H1 (cell line): ENCODE data around the gene NEUROD4. TPM values are rescaled to one million over a fixed set of nuclear protein-coding genes. Genes with fewer than 3 reads are reported as not detected.

Experiments
- CTCF ChIA-PET: fragments of 300-600 bp; sonication (Branson Sonifier 250); formaldehyde crosslinking; loops from one replicate; lab custom pipeline; 2021; ENCODE audit not compliant: partially characterized antibody; lab: Charles Lee
- POLR2A ChIA-PET: fragments of 300-600 bp; sonication (Branson Sonifier 250); formaldehyde crosslinking; loops from one replicate; lab custom pipeline; 2021; ENCODE audit warnings: inconsistent platforms; ENCODE audit not compliant: partially characterized antibody; lab: Charles Lee
- DNase-seq, 2 experiments: peaks; one replicate each; pipeline versions ENCODE4 v3.0.0 to v3.0.0-alpha.2; 2010 to 2022; ENCODE audit warnings: low spot score in 2 of 2, low read depth in 1 of 2, mixed read lengths in 1 of 2
- FAIRE-seq: peaks from 2 replicates; lab custom pipeline; 2011; peaks lifted over from hg19 to GRCh38; lab: Jason Lieb, UNC
- H2AFZ ChIP-seq: 2 replicates; pipeline ENCODE4 v1.8.1; 2012; ENCODE audit warnings: low read length, inconsistent platforms
- H2AK5ac ChIP-seq: 2 replicates; pipeline ENCODE4 v1.6.1; 2013; ENCODE audit warnings: low read depth, low read length
- H2BK120ac ChIP-seq: replicated peaks from 2 replicates; pipeline ENCODE3; 2013; ENCODE audit warnings: low read depth, low read length, inconsistent platforms
- H2BK12ac ChIP-seq: 2 replicates; pipeline ENCODE4 v1.6.1; 2013; ENCODE audit warnings: low read depth, low read length
- H2BK15ac ChIP-seq: 2 replicates; pipeline ENCODE4 v1.6.1; 2013; ENCODE audit warnings: low read length
- H2BK20ac ChIP-seq: 2 replicates; pipeline ENCODE4 v1.6.1; 2013; ENCODE audit warnings: low read length
- H2BK5ac ChIP-seq: 2 replicates; pipeline ENCODE4 v1.6.1; 2013; ENCODE audit warnings: low read depth, low read length
- H3K14ac ChIP-seq: 2 replicates; pipeline ENCODE4 v1.6.1; 2013; ENCODE audit warnings: inconsistent platforms; ENCODE audit not compliant: insufficient read length
- H3K18ac ChIP-seq: 2 replicates; pipeline ENCODE4 v1.6.1; 2013; ENCODE audit warnings: low read length; ENCODE audit errors: extremely low read depth
- H3K23ac ChIP-seq: 2 replicates; pipeline ENCODE4 v1.6.1; 2013; ENCODE audit warnings: inconsistent platforms; ENCODE audit not compliant: insufficient read length
- H3K23me2 ChIP-seq: 2 replicates; pipeline ENCODE4 v1.6.1; 2013; ENCODE audit warnings: low read depth, low read length
- H3K27ac ChIP-seq: 2 replicates; pipeline ENCODE4 v1.6.1; 2011; ENCODE audit warnings: low read depth, low read length, inconsistent platforms
- H3K27me3 ChIP-seq, 4 experiments: replicated peaks in 1 of 4; 1 replicate in 1 of 4; 2 replicates in 3 of 4; pipeline versions ENCODE4 v1.6.1 to v1.8.1; 2011 to 2013; ENCODE audit warnings: low read length in 3 of 4, mild to moderate bottlenecking in 3 of 4, inconsistent platforms in 2 of 4, mixed read lengths in 2 of 4, moderate library complexity in 1 of 4; ENCODE audit not compliant: control insufficient read depth in 3 of 4, insufficient read depth in 3 of 4; ENCODE audit errors: extremely low read depth in 1 of 4
- H3K36me3 ChIP-seq, 4 experiments: 2 replicates each; pipeline versions ENCODE4 v1.6.1 to v1.8.1; 2011 to 2013; ENCODE audit warnings: mild to moderate bottlenecking in 4 of 4, low read length in 3 of 4, moderate library complexity in 2 of 4, control low read depth in 1 of 4, inconsistent platforms in 1 of 4; ENCODE audit not compliant: insufficient read depth in 4 of 4, control insufficient read depth in 2 of 4
- H3K4ac ChIP-seq: replicated peaks from 2 replicates; pipeline ENCODE3; 2013; ENCODE audit warnings: low read length, low read depth, mixed read lengths, inconsistent platforms; ENCODE audit not compliant: insufficient read length
- H3K4me1 ChIP-seq, 4 experiments: replicated peaks in 1 of 4; 1 replicate in 1 of 4; 2 replicates in 3 of 4; pipeline versions ENCODE4 v1.6.1 to v1.8.1; 2011 to 2013; ENCODE audit warnings: low read length in 3 of 4, inconsistent platforms in 2 of 4, mixed read lengths in 1 of 4; ENCODE audit not compliant: insufficient read depth in 4 of 4, control insufficient read depth in 3 of 4
- H3K4me2 ChIP-seq, 2 experiments: 2 replicates each; pipeline versions ENCODE4 v1.6.1 to v1.8.1; 2011 to 2013; ENCODE audit warnings: low read depth in 2 of 2, low read length in 2 of 2, control low read depth in 1 of 2, inconsistent platforms in 1 of 2, mild to moderate bottlenecking in 1 of 2; ENCODE audit not compliant: insufficient read depth in 1 of 2
- H3K4me3 ChIP-seq, 4 experiments: fragments of 200-600, 300-600 bp in 1 of 4; sonication (generic), shearing (Covaris generic), sonication (Bioruptor Twin) in 1 of 4; 2 replicates each; pipeline versions ENCODE4 v1.5.1 to v1.8.1; 2011 to 2016; ENCODE audit warnings: low read length in 4 of 4, low read depth in 3 of 4, control low read depth in 2 of 4, inconsistent platforms in 2 of 4, mild to moderate bottlenecking in 2 of 4, mixed read lengths in 1 of 4, moderate library complexity in 1 of 4; ENCODE audit not compliant: insufficient read depth in 2 of 4; ENCODE audit errors: extremely low read depth in 1 of 4
- H3K56ac ChIP-seq: replicated peaks from 2 replicates; pipeline ENCODE3; 2013; ENCODE audit warnings: low read depth, mild to moderate bottlenecking, mixed read lengths, low read length, inconsistent platforms; ENCODE audit not compliant: insufficient read length
- H3K79me1 ChIP-seq: 2 replicates; pipeline ENCODE4 v1.6.1; 2013; ENCODE audit warnings: low read depth, low read length, control low read depth
- H3K79me2 ChIP-seq, 2 experiments: 2 replicates each; pipeline versions ENCODE4 v1.6.1 to v1.8.1; 2012 to 2013; ENCODE audit warnings: low read length in 2 of 2, mild to moderate bottlenecking in 2 of 2, inconsistent platforms in 1 of 2; ENCODE audit not compliant: insufficient read depth in 2 of 2, control insufficient read depth in 1 of 2
- H3K9ac ChIP-seq, 4 experiments: replicated peaks in 1 of 4; 1 replicate in 1 of 4; 2 replicates in 3 of 4; pipeline versions ENCODE4 v1.6.1 to v1.8.1; 2011 to 2013; ENCODE audit warnings: low read depth in 3 of 4, low read length in 3 of 4, control low read depth in 2 of 4, mild to moderate bottlenecking in 2 of 4, moderate library complexity in 2 of 4, inconsistent platforms in 1 of 4; ENCODE audit errors: extremely low read depth in 1 of 4
- H3K9me3 ChIP-seq, 2 experiments: 2 replicates each; pipeline versions ENCODE4 v1.6.1 to v1.8.1; 2012 to 2013; ENCODE audit warnings: mild to moderate bottlenecking in 2 of 2, moderate library complexity in 2 of 2, control low read depth in 1 of 2, inconsistent platforms in 1 of 2, low read depth in 1 of 2, low read length in 1 of 2, mixed read lengths in 1 of 2; ENCODE audit not compliant: insufficient read depth in 2 of 2
- H4K20me1 ChIP-seq, 2 experiments: replicated peaks in 1 of 2; 2 replicates each; pipeline versions ENCODE3 to v1.8.1; 2011 to 2013; ENCODE audit warnings: inconsistent platforms in 2 of 2, low read length in 2 of 2, mild to moderate bottlenecking in 1 of 2; ENCODE audit not compliant: insufficient read depth in 2 of 2, control insufficient read depth in 1 of 2
- H4K5ac ChIP-seq: 2 replicates; pipeline ENCODE4 v1.6.1; 2013; ENCODE audit warnings: low read length, low read depth, mixed read lengths, inconsistent platforms; ENCODE audit not compliant: insufficient read length
- H4K8ac ChIP-seq: 2 replicates; pipeline ENCODE4 v1.8.0; 2013; ENCODE audit warnings: mild to moderate bottlenecking, moderate library complexity, low read length, inconsistent platforms; ENCODE audit not compliant: insufficient read depth; ENCODE audit errors: extremely low read depth
- H4K91ac ChIP-seq: replicated peaks from 2 replicates; pipeline ENCODE3; 2013; ENCODE audit warnings: low read length, mixed read lengths, inconsistent platforms; ENCODE audit not compliant: insufficient read length
- BACH1 ChIP-seq: IDR thresholded peaks from 2 replicates; pipeline ENCODE4 v1.6.1; 2012; ENCODE audit warnings: low read length, improper control_type of control experiment
- CHD2 ChIP-seq: IDR thresholded peaks from 2 replicates; pipeline ENCODE4 v1.6.1; 2012; ENCODE audit warnings: low read length, improper control_type of control experiment
- EGR1 ChIP-seq: IDR thresholded peaks from 2 replicates; pipeline ENCODE4 v1.6.1; 2011; ENCODE audit warnings: low read depth, low read length, borderline replicate concordance
- FOSL1 ChIP-seq: IDR thresholded peaks from 2 replicates; pipeline ENCODE4 v1.6.1; 2011; ENCODE audit warnings: mild to moderate bottlenecking, low read depth, low read length, moderate library complexity; ENCODE audit not compliant: insufficient read depth
- GTF2F1 ChIP-seq: IDR thresholded peaks from 2 replicates; pipeline ENCODE4 v1.6.1; 2012; ENCODE audit warnings: low read depth, low read length, improper control_type of control experiment, borderline replicate concordance
- HDAC6 ChIP-seq: IDR thresholded peaks from one replicate; pipeline ENCODE4 v1.7.1; 2012; ENCODE audit warnings: low read depth, mild to moderate bottlenecking, inconsistent platforms, low read length, moderate library complexity
- MAFK ChIP-seq: IDR thresholded peaks from 2 replicates; pipeline ENCODE4 v1.6.1; 2012; ENCODE audit warnings: low read depth, mild to moderate bottlenecking, improper control_type of control experiment, low read length
- NRF1 ChIP-seq: IDR thresholded peaks from 2 replicates; pipeline ENCODE4 v1.6.1; 2011; ENCODE audit warnings: mild to moderate bottlenecking, low read depth, low read length, improper control_type of control experiment
- RAD21 ChIP-seq, 2 experiments: IDR thresholded peaks in 1 of 2; conservative IDR thresholded peaks in 1 of 2; 2 replicates each; pipeline ENCODE4 v1.6.1; 2011; ENCODE audit warnings: low read depth in 2 of 2, low read length in 2 of 2, improper control_type of control experiment in 1 of 2, inconsistent platforms in 1 of 2, mild to moderate bottlenecking in 1 of 2, moderate library complexity in 1 of 2
- SAP30 ChIP-seq: fragments of 300-600 bp; sonication (generic); IDR thresholded peaks from 2 replicates; pipeline ENCODE4 v1.7.1; 2012; ENCODE audit warnings: low read length, moderate library complexity, mild to moderate bottlenecking, inconsistent platforms; ENCODE audit not compliant: insufficient read depth, insufficient replicate concordance
- SIN3A ChIP-seq, 2 experiments: IDR thresholded peaks in 1 of 2; conservative IDR thresholded peaks in 1 of 2; 2 replicates each; pipeline ENCODE4 v1.6.1; 2011 to 2012; ENCODE audit warnings: low read length in 2 of 2, improper control_type of control experiment in 1 of 2, low read depth in 1 of 2, mild to moderate bottlenecking in 1 of 2
- SIRT6 ChIP-seq: IDR thresholded peaks from one replicate; pipeline ENCODE4 v1.7.1; 2012; ENCODE audit warnings: low read length, inconsistent platforms
- SP2 ChIP-seq: IDR thresholded peaks from 2 replicates; pipeline ENCODE4 v1.6.1; 2012; ENCODE audit warnings: mild to moderate bottlenecking, low read length, inconsistent platforms
- TCF12 ChIP-seq: IDR thresholded peaks from 2 replicates; pipeline ENCODE4 v1.6.1; 2011; ENCODE audit warnings: low read depth, mild to moderate bottlenecking, low read length
- ZNF274 ChIP-seq: IDR thresholded peaks from 2 replicates; pipeline ENCODE4 v1.7.0; 2012; ENCODE audit warnings: low read length, borderline replicate concordance; ENCODE audit errors: extremely low read depth
- WGBS, 2 experiments: shearing (Covaris generic) in 1 of 2; methylation state at CpG; one replicate each; pipeline versions ENCODE4 v1.1.6 to v1.1.7; 2013 to 2015; ENCODE audit warnings: low lambda C conversion rate in 2 of 2, mixed read lengths in 2 of 2, inconsistent platforms in 1 of 2, low coverage in 1 of 2, missing lambda C conversion rate in 1 of 2; ENCODE audit not compliant: insufficient replicate concordance in 2 of 2, insufficient coverage in 1 of 2, insufficient read length in 1 of 2; ENCODE audit errors: extremely low coverage in 1 of 2, missing lambda C conversion rate in 1 of 2; 5-methylcytosine and 5-hydroxymethylcytosine counted together
- polyA plus RNA-seq, 7 experiments: library from polyadenylated mRNA; depleted of rRNA in 3 of 7; stranded (reverse) in 5 of 7; unstranded in 2 of 7; fragments of >200 nt in 5 of 7; fragments of 200-250 nt in 2 of 7; gene quantifications; 1 replicate in 5 of 7; 2 replicates in 1 of 7; 4 replicates in 1 of 7; pipeline versions ENCODE4 v1.2.1 to v1.2.3, GENCODE V29; 2011 to 2013; ENCODE audit warnings: missing spikeins in 2 of 7, mixed read lengths in 2 of 7
- total RNA-seq: library from RNA; stranded (reverse); fragmentation: NEBNext Ultra II Directional; extraction: Animal tissue kit (Norgen Biotek cat#: 25700); gene quantifications from 2 replicates; pipeline ENCODE4 v1.2.1, GENCODE V29; 2021

Gene NEUROD4
- total and polyA plus RNA-seq, 2 of the 8 experiments (the other 6 are each of a cell fraction or from before 2014, with no cell fraction given) = not detected

GRCh38 chr12:54970741-54971140 lies 49.0 kb upstream of the NEUROD4 start:
- Histone ChIP-seq H4K20me1 (no peaks in the 10 kb centered on the region), H3K27me3 (no peaks in the 10 kb centered on the region), H2AK5ac (no peak overlapping the region), H4K8ac (no peak overlapping the region), H3K4me1 (no peaks in the 10 kb centered on the region), H3K9me3 (no peaks in the 10 kb centered on the region), H3K79me1 (no peaks in the 10 kb centered on the region), H3K4me3 (no peak overlapping the region), H3K27ac (no peak overlapping the region), H3K4me2 (no peak overlapping the region), H3K23ac (no peak overlapping the region), H3K23me2 (no peaks in the 10 kb centered on the region; the same call in 1 of the 2 replicates), H3K36me3 (no peaks in the 10 kb centered on the region), H3K14ac (no peak overlapping the region), H4K91ac (no peak overlapping the region), H2BK12ac (no peak overlapping the region), H2BK20ac (no peak overlapping the region), H4K5ac (no peak overlapping the region), H3K4ac (no peak overlapping the region), H3K9ac (no peak overlapping the region), H3K56ac (no peak overlapping the region), H2AFZ (no peak overlapping the region), H2BK120ac (no peak overlapping the region), H3K79me2 (no peaks in the 10 kb centered on the region), H2BK5ac (no peak overlapping the region), H3K18ac (no peak overlapping the region), H2BK15ac (no peak overlapping the region)
- ChIA-PET CTCF (interaction anchor here (0.9 to 4.9 kb wide), 17 partner anchors 12 to 369 kb away, joined by 3 to 26 read pairs (median 4); partner anchors contain the start of gene MUCL1), POLR2A (interaction anchor here (0.6 kb wide), 1 partner anchor 27 kb away, joined by 3 read pairs; no protein-coding TSS in a partner anchor)
- DNase-seq (no peak), FAIRE-seq (no peak)
- 82% methylated on average over 3 of the region's 3 CpGs; no CpG with 5 or more reads in 1 of the 2 experiments for WGBS, 2 experiments
- no peak for TF ChIP-seq SAP30
- TF ChIP-seq SP2 = no peak
- no peak for TF ChIP-seq EGR1
- TF ChIP-seq BACH1 = no peak
- no peak for TF ChIP-seq HDAC6
- TF ChIP-seq TCF12 = no peak
- no peak for TF ChIP-seq RAD21 (IDR thresholded peaks at IDR 0.05 in 1 of 2, conservative IDR thresholded peaks at IDR 0.05 in 1 of 2; ENCODE audit: low read depth in 2 of 2, low read length in 2 of 2)
- TF ChIP-seq NRF1 = no peak
- TF ChIP-seq SIN3A (conservative IDR thresholded peaks at IDR 0.05 in 1 of 2, IDR thresholded peaks at IDR 0.05 in 1 of 2; ENCODE audit: low read depth in 1 of 2, low read length in 2 of 2) = no peak
- TF ChIP-seq FOSL1 = no peak
- no peak for TF ChIP-seq GTF2F1
- no peak for TF ChIP-seq CHD2
- TF ChIP-seq ZNF274 = no peak
- TF ChIP-seq SIRT6 = no peak
- TF ChIP-seq MAFK = no peak
